Upper lobe of left lung (tissue), 4 donors: ENCODE results near the gene LBX2.

ENCODE experiments used
- EP300 ChIP-seq, 4 donors: sonication (generic); formaldehyde crosslinking; IDR thresholded peaks; one replicate each; pipeline ENCODE4 v1.5.1; 2017; ENCODE audit warnings: antibody characterized with exemption in 4 of 4, control low read depth in 2 of 4
- POLR2A ChIP-seq, 4 donors: fragments of 450-650 bp; IDR thresholded peaks; one replicate each; pipeline ENCODE4 v1.5.1; 2016 to 2017; ENCODE audit warnings: antibody characterized with exemption in 4 of 4, mild to moderate bottlenecking in 2 of 4
- POLR2AphosphoS5 ChIP-seq, 2 donors: sonication (generic); formaldehyde crosslinking; IDR thresholded peaks; one replicate each; pipeline ENCODE4 v1.5.1; 2017; ENCODE audit warnings: antibody characterized with exemption in 2 of 2
- TF ChIP-seq, protein P1 (sequence below), 6 experiments: fragments of 450-650 bp in 4 of 6; fragments of 200-600 bp in 2 of 6; sonication (generic) in 2 of 6; IDR thresholded peaks; one replicate each; pipeline ENCODE4 v1.5.1; 2016 to 2019; ENCODE audit warnings: antibody characterized with exemption in 6 of 6

DNA sequence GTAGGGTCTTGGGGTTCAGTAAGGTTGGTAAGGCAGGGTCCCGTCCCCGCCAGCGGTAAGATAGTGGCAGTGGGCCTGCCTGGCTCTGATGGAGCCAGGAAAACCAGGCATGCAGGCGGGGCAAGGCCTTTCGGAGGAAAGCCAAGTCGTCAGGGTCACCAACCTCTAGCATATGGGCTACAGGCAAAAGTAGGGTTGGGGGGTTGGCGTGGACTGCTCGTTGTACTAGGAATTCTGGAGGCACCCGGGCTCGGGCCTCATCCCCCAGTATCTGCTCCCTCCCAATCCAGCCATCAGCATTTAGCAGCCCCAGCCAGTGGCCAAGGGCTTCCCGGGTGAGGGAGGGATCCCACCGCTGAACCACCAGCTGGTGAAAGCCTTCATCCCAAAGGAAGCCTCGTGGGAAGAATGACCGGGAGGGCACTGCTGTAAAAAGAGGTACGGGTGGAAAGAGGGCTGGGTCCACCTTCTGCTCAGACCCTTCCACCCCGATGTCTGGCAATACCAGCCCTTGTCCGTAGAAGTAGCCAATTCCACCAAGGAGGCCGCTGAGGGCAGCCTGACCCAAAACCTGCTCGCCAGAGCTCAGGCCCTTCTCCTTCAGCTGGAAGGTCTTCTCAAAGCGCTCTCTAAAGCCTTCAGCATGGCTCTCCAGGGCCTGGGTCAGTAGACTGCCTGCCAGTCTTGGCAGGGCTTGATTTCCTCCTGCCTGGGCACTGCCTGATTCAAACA is 37.2 kb downstream of the LBX2 start:
- TF ChIP-seq POLR2AphosphoS5 (IDR thresholded peaks at IDR 0.05), result no peak
- TF ChIP-seq, protein P1, sequence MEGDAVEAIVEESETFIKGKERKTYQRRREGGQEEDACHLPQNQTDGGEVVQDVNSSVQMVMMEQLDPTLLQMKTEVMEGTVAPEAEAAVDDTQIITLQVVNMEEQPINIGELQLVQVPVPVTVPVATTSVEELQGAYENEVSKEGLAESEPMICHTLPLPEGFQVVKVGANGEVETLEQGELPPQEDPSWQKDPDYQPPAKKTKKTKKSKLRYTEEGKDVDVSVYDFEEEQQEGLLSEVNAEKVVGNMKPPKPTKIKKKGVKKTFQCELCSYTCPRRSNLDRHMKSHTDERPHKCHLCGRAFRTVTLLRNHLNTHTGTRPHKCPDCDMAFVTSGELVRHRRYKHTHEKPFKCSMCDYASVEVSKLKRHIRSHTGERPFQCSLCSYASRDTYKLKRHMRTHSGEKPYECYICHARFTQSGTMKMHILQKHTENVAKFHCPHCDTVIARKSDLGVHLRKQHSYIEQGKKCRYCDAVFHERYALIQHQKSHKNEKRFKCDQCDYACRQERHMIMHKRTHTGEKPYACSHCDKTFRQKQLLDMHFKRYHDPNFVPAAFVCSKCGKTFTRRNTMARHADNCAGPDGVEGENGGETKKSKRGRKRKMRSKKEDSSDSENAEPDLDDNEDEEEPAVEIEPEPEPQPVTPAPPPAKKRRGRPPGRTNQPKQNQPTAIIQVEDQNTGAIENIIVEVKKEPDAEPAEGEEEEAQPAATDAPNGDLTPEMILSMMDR (IDR thresholded peaks at IDR 0.05), result no peak
- no peak for TF ChIP-seq POLR2A (IDR thresholded peaks at IDR 0.05)
- no peak for TF ChIP-seq EP300 (IDR thresholded peaks at IDR 0.05)
